ENCODE measurements around the gene USP54.

DNA sequence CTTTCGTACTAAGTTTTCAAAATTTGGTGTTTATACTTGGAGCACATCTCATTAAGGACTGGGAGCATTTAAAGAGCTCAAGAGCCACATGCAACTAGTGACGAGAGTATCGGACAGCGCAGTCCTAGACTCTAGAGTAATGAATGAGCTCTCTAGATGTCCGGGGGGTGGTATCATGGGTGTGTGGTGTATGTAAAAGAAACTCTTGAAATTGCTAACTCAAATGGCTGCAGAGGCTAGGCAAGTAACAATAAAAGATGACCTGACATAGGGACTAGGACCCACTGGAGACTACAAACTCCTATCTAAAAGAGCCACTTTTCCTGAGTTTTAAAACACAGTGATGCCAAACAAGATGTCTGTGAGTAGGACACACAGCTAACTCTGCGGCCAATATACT, 36.2 kb upstream of the USP54 start:
- no peak for TF ChIP-seq EZH2 (IDR thresholded peaks at IDR 0.05; ENCODE audit: borderline replicate concordance, insufficient read depth, low read length, poor library complexity, severe bottlenecking)
- TF ChIP-seq CTCF (IDR thresholded peaks at IDR 0.05; ENCODE audit: poor library complexity, severe bottlenecking) = no peak
- TF ChIP-seq POLR2AphosphoS5 (IDR thresholded peaks at IDR 0.05) = no peak
- no peak for TF ChIP-seq REST (IDR thresholded peaks at IDR 0.05; ENCODE audit: borderline replicate concordance)
- TF ChIP-seq MXI1 (conservative IDR thresholded peaks at IDR 0.05; ENCODE audit: poor library complexity, severe bottlenecking) = no peak

Data from neural cell (in vitro differentiated cells).